K562 (cell line): Measurements from ENCODE around the gene TAS2R20.

Source experiments
- TGIF2 ChIP-seq: sonication (generic); formaldehyde crosslinking; IDR thresholded peaks from 2 replicates; pipeline ENCODE4 v1.8.1; 2022; ENCODE audit warnings: mild to moderate bottlenecking, missing genetic modification reagents, moderate library complexity
- ZNF668 ChIP-seq: fragments of 250-450 bp; sonication (Bioruptor Pico); IDR thresholded peaks from 2 replicates; pipeline ENCODE4 v1.8.0; 2022; ENCODE audit warnings: mild to moderate bottlenecking, inconsistent platforms

DNA sequence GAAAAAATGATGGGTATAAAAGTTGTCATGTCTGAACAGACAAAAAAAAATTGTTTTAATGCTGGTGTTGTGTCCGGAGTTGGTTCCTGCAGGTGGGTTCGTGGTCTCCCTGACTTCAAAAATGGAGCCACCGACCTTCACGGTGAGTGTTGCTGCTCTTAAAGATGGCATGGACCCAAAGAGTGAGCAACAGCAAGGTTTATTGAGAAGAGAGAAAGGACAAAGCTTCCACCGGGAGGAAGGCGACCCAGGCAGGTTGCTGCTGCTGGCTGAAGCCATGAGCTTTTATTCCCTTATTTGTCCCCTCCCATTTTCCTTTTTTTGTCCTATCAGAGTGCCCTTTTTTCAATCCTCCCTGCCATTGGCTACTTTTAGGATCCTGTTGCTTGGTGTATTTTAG, 33.2 kb upstream of the TAS2R20 start, which contains the start of gene TAS2R31:
- TF ChIP-seq ZNF668 (no peak), TGIF2 (no peak)
